Nephron (organoid): ENCODE measurements around the gene PKP3.
"Not testable (repeated sequence)": the region's sequence is repeated elsewhere in the genome, so short reads cannot be mapped to it uniquely, and the experiment has no call there.

Experiments
- H3K27ac Mint-ChIP-seq, 3 experiments: 2 replicates each; pipeline ENCODE4 v1.8.0; 2020; ENCODE audit warnings: mixed read lengths in 3 of 3, mild to moderate bottlenecking in 2 of 3, moderate library complexity in 1 of 3
- H3K27me3 Mint-ChIP-seq: 2 replicates; pipeline ENCODE4 v1.8.0; 2021; ENCODE audit warnings: low read depth, mild to moderate bottlenecking, moderate library complexity, mixed read lengths
- H3K36me3 Mint-ChIP-seq: 2 replicates; pipeline ENCODE4 v1.8.0; 2020; ENCODE audit warnings: low read depth, mixed read lengths
- H3K4me1 Mint-ChIP-seq: 2 replicates; pipeline ENCODE4 v1.8.0; 2020; ENCODE audit warnings: mixed read lengths
- H3K4me3 Mint-ChIP-seq, 3 experiments: 2 replicates each; pipeline ENCODE4 v1.8.0; 2020; ENCODE audit warnings: mild to moderate bottlenecking in 3 of 3, mixed read lengths in 3 of 3, moderate library complexity in 2 of 3
- H3K9me3 Mint-ChIP-seq: 2 replicates; pipeline ENCODE4 v1.8.0; 2020; ENCODE audit warnings: mixed read lengths
- TF ChIP-seq, protein P1 (sequence below), 3 experiments: fragments of 200-600 bp; sonication (generic); IDR thresholded peaks; one replicate each; pipeline ENCODE4 v1.5.0; 2021; ENCODE audit warnings: antibody characterized with exemption in 3 of 3; ENCODE audit not compliant: unreplicated experiment in 3 of 3

Gene PKP3

DNA sequence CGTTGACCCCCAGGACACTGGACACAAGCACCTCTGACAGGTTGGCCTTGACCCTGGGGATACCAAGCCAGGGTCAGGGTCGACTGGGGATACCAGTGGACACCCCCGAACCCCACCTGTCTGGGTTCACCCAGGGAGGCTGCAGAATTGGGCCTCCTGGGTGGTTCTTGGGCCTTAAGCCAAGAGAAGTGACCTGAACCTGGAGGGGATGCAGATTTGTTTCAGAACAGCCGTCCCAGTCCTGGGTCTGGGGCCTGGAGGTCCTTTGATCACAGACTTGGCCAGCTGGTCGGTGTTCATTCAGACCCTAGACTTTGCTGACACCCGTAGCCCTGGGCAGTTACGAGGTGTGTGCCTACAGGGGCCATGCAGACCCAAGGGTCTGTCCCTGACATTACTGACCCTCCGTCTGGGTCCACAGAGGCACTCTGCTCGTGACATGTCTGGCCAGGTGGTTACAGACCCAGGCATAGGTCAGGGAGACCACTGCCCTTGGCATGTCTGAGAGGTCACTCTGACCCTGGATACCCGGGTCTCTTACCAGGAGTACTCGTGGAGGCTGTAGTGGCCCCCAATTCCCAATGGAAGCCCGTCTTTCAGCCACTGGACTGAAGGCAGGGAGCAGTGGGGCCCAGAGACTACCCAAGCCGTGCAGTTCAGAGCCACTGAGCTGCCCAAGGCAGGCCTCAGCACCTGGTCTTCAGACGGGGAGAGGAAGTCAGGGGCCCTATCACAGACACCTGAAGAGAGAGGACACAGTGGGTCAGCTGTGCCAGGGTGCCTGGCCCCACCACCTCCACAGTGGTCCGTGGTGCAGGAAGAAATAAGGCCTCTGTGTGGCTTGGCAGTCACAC, 14.4 kb downstream of the PKP3 start:
- H3K4me1 Mint-ChIP-seq, result no peaks in the 10 kb centered on the region
- H3K36me3 Mint-ChIP-seq, result no peaks in the 10 kb centered on the region
- TF ChIP-seq, protein P1, sequence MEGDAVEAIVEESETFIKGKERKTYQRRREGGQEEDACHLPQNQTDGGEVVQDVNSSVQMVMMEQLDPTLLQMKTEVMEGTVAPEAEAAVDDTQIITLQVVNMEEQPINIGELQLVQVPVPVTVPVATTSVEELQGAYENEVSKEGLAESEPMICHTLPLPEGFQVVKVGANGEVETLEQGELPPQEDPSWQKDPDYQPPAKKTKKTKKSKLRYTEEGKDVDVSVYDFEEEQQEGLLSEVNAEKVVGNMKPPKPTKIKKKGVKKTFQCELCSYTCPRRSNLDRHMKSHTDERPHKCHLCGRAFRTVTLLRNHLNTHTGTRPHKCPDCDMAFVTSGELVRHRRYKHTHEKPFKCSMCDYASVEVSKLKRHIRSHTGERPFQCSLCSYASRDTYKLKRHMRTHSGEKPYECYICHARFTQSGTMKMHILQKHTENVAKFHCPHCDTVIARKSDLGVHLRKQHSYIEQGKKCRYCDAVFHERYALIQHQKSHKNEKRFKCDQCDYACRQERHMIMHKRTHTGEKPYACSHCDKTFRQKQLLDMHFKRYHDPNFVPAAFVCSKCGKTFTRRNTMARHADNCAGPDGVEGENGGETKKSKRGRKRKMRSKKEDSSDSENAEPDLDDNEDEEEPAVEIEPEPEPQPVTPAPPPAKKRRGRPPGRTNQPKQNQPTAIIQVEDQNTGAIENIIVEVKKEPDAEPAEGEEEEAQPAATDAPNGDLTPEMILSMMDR (IDR thresholded peaks at IDR 0.05; ENCODE audit: unreplicated experiment in 3 of 3), result no peak
- no peak overlapping the region for H3K4me3 Mint-ChIP-seq
- no peak overlapping the region for H3K27ac Mint-ChIP-seq
- no peaks in the 10 kb centered on the region for H3K9me3 Mint-ChIP-seq
- peaks cover 2% of the 10 kb centered on the region for H3K27me3 Mint-ChIP-seq

DNA sequence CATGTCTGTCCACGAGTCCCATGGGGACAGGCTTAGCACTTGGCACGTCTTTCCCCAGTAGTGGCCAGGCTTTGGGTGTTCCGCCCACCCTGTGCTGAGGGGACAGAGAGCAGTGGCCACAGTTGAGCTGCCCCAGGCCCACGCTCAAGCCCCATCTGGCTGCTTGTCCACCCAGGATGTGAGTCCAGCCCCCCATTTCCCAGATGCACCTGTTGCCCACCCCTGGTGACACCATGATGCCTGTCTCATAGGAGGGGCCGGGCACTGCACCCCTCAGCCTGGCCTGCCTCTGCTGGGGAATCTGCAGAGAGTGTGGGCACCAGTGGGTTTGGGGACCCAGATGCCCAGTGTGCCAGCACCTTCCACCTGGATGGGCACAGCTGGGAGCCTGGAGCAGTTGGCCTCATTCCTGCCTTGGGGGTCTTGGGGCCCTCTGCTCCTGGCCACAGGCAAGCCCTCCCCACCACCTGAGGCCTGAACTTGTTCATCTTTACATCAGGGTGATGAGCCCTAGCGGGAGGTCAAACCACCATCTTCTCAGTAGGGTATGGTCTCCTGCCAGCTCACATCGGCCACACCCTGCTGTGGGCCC, 15.1 kb downstream of the PKP3 start:
- Mint-ChIP-seq H3K27ac (no peak overlapping the region), H3K27me3 (peaks cover 8% of the 10 kb centered on the region), H3K4me1 (no peaks in the 10 kb centered on the region), H3K36me3 (no peaks in the 10 kb centered on the region), H3K9me3 (no peaks in the 10 kb centered on the region), H3K4me3 (no peak overlapping the region)
- TF ChIP-seq, protein P1 (IDR thresholded peaks at IDR 0.05; ENCODE audit: unreplicated experiment in 3 of 3), result no peak

DNA sequence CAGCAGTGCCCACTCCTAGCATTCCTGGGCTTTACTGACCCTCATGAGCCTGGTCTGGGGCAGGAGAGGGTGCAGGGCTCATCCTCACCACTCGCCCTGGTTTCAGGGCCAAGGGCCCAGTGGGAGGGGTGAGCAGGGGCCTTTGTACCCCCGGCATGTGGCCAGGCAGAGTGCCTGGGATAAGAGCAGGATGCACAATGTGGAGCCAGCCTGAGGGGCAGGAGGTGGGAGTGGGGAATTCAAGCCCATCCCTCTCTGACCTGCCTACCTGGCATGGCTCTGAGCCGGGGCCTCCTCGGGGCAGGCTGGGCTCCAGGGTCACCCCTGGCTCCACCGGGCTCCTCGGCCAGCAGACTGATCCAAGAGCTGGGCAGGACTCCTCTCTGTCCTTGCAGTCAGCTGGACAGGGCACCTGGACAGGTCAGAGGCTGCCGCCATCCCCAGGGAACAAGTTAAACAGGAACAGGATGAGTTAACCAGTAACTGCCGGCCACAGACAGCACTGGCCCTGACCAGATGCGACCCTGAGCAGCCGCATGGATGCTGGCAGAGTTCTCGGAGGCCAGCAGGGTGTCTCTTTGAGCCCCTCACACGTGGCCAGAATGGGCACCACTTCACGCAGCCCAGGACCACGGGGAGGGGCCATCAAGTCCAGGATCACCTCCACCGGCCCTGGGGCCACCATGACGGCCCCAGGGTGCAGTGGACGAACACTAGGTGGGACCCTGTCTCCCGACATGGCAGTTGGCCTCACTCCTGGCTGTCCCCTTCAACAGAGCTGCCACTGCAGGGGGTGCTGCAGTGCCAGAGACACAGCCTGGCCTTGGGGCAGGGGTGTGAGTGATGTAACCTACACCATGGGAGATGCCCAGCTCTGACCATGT, 15.8 kb downstream of the PKP3 start:
- TF ChIP-seq, protein P1 (IDR thresholded peaks at IDR 0.05; ENCODE audit: unreplicated experiment in 3 of 3), result no peak
- peaks cover 15% of the 10 kb centered on the region for H3K27me3 Mint-ChIP-seq

DNA sequence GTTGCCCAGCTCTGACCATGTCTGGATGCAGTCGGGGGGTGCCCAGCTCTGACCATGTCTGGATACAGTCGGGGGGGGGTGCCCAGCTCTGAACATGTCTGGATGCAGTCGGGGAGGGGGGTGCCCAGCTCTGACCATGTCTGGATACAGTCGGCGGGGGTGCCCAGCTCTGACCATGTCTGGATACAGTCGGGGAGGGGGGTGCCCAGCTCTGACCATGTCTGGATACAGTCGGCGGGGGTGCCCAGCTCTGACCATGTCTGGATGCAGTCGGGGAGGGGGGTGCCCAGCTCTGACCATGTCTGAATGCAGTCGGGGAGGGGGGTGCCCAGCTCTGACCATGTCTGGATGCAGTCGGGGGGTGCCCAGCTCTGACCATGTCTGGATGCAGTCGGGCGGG, 16.7 kb downstream of the PKP3 start:
- not testable (repeated sequence) for H3K4me3 Mint-ChIP-seq, H3K4me1 Mint-ChIP-seq, H3K27ac Mint-ChIP-seq, H3K36me3 Mint-ChIP-seq, H3K9me3 Mint-ChIP-seq
- H3K27me3 Mint-ChIP-seq, result peaks cover 24% of the 10 kb centered on the region

More for the DNA sequence above, 15.8 kb downstream of the PKP3 start:
- Mint-ChIP-seq H3K9me3 (no peaks in the 10 kb centered on the region), H3K27ac (no peak overlapping the region), H3K36me3 (no peaks in the 10 kb centered on the region), H3K4me1 (peaks cover 4% of the 10 kb centered on the region), H3K4me3 (no peak overlapping the region)

DNA sequence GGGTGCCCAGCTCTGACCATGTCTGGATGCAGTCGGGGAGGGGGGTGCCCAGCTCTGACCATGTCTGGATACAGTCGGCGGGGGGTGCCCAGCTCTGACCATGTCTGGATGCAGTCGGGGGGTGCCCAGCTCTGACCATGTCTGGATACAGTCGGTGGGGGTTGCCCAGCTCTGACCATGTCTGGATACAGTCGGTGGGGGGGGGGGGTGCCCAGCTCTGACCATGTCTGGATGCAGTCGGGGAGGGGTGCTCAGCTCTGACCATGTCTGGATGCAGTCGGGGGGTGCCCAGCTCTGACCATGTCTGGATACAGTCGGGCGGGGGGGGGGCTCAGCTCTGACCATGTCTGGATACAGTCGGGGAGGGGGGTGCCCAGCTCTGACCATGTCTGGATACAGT, 17.5 kb downstream of the PKP3 start:
- not testable (repeated sequence) for H3K9me3 Mint-ChIP-seq

DNA sequence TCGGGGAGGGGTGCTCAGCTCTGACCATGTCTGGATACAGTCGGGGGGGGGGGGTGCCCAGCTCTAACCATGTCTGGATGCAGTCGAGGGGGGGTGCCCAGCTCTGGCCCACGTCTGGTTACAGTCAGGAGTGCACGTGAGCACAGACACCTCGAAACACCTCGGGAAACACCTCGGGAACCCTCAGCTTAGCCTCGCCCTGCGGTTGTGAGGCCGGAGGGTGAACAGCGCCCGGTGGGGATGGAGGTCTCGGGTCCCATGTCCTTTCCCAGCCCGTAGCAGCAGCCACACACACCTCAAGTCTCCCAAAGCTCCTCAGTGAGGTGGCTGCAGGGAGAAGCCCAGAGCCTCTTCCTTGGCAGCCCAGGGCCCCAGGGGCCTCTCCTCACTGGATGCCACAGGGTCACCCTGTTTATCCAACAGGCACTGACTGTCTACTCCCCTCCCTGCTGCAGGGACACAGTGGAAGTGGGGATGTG, 18.7 kb downstream of the PKP3 start:
- TF ChIP-seq, protein P1 (IDR thresholded peaks at IDR 0.05; ENCODE audit: unreplicated experiment in 3 of 3), result no peak

More for the DNA sequence above, 17.5 kb downstream of the PKP3 start:
- H3K36me3 Mint-ChIP-seq, H3K27ac Mint-ChIP-seq, H3K4me3 Mint-ChIP-seq, H3K4me1 Mint-ChIP-seq: not testable (repeated sequence)
- H3K27me3 Mint-ChIP-seq, result peaks cover 31% of the 10 kb centered on the region

More for the DNA sequence above, 18.7 kb downstream of the PKP3 start:
- H3K4me3 Mint-ChIP-seq, result no peak overlapping the region
- H3K27ac Mint-ChIP-seq, result no peak overlapping the region
- H3K36me3 Mint-ChIP-seq, result no peaks in the 10 kb centered on the region
- H3K4me1 Mint-ChIP-seq, result peaks cover 5% of the 10 kb centered on the region
- H3K27me3 Mint-ChIP-seq, result peaks cover 35% of the 10 kb centered on the region
- no peaks in the 10 kb centered on the region for H3K9me3 Mint-ChIP-seq
